Measurements from ENCODE around the gene GCKR.

GCKR gene

GRCh38 chr2:27544143-27544821 lies 47.6 kb downstream of the GCKR start:
- TF ChIP-seq ZNF565 (CRISPR knock-in tag; conservative IDR thresholded peaks at IDR 0.05; ENCODE audit: low read depth) (no peak), TSHZ2 (CRISPR knock-in tag; IDR thresholded peaks at IDR 0.05) (no peak), BACH2 (CRISPR knock-in tag; IDR thresholded peaks at IDR 0.05; ENCODE audit: borderline replicate concordance) (no peak), ZFP30 (CRISPR knock-in tag; IDR thresholded peaks at IDR 0.05) (no peak), ZNF70 (CRISPR knock-in tag; IDR thresholded peaks at IDR 0.05) (no peak), ISL1 (CRISPR knock-in tag; IDR thresholded peaks at IDR 0.05) (no peak), GLIS3 (CRISPR knock-in tag; IDR thresholded peaks at IDR 0.05) (no peak), SNAI2 (CRISPR knock-in tag; IDR thresholded peaks at IDR 0.05) (no peak)

GRCh38 chr2:27545348-27546141 lies 48.9 kb downstream of the GCKR start:
- TF ChIP-seq ARNTL (CRISPR knock-in tag; IDR thresholded peaks at IDR 0.05; ENCODE audit: borderline replicate concordance, low read depth) (no peak), GLIS3 (CRISPR knock-in tag; IDR thresholded peaks at IDR 0.05) (no peak), TOX (CRISPR knock-in tag; IDR thresholded peaks at IDR 0.05; ENCODE audit: borderline replicate concordance) (no peak), ISL1 (CRISPR knock-in tag; IDR thresholded peaks at IDR 0.05) (no peak), POU6F1 (CRISPR knock-in tag; IDR thresholded peaks at IDR 0.05; ENCODE audit: borderline replicate concordance, low read depth) (no peak), ZC3H10 (CRISPR knock-in tag; IDR thresholded peaks at IDR 0.05) (no peak), ZFP30 (CRISPR knock-in tag; IDR thresholded peaks at IDR 0.05) (no peak), ZNF70 (CRISPR knock-in tag; IDR thresholded peaks at IDR 0.05) (no peak), PPARA (CRISPR knock-in tag; IDR thresholded peaks at IDR 0.05; ENCODE audit: borderline replicate concordance) (no peak), ZFP3 (CRISPR knock-in tag; IDR thresholded peaks at IDR 0.05) (no peak), SNAI2 (CRISPR knock-in tag; IDR thresholded peaks at IDR 0.05) (no peak), ZNF8 (CRISPR knock-in tag; IDR thresholded peaks at IDR 0.05) (no peak), RARB (CRISPR knock-in tag; IDR thresholded peaks at IDR 0.05) (no peak), CREB5 (CRISPR knock-in tag; IDR thresholded peaks at IDR 0.05; ENCODE audit: low read depth) (no peak)
- no peak for ATAC-seq

More at GRCh38 chr2:27544143-27544821, 47.6 kb downstream of the GCKR start:
- ATAC-seq, result no peak

- TF ChIP-seq ESRRG (CRISPR knock-in tag; IDR thresholded peaks at IDR 0.05), result no peak
- TF ChIP-seq BACH2 (CRISPR knock-in tag; IDR thresholded peaks at IDR 0.05; ENCODE audit: borderline replicate concordance), result no peak
- TF ChIP-seq OSR1 (CRISPR knock-in tag; IDR thresholded peaks at IDR 0.05), result no peak
- TF ChIP-seq ZFP3 (CRISPR knock-in tag; IDR thresholded peaks at IDR 0.05), result no peak
- no peak for TF ChIP-seq ZNF565 (CRISPR knock-in tag; conservative IDR thresholded peaks at IDR 0.05; ENCODE audit: low read depth)
- TF ChIP-seq GLIS3 (CRISPR knock-in tag; IDR thresholded peaks at IDR 0.05), result no peak
- TF ChIP-seq CREB5 (CRISPR knock-in tag; IDR thresholded peaks at IDR 0.05; ENCODE audit: low read depth), result no peak
- no peak for TF ChIP-seq RARB (CRISPR knock-in tag; IDR thresholded peaks at IDR 0.05)
- no peak for TF ChIP-seq TCF4 (CRISPR knock-in tag; IDR thresholded peaks at IDR 0.05; ENCODE audit: borderline replicate concordance)
- no peak for TF ChIP-seq CSRNP3 (CRISPR knock-in tag; IDR thresholded peaks at IDR 0.05)
- TF ChIP-seq TOX (CRISPR knock-in tag; IDR thresholded peaks at IDR 0.05; ENCODE audit: borderline replicate concordance), result no peak
- TF ChIP-seq ZFP30 (CRISPR knock-in tag; IDR thresholded peaks at IDR 0.05), result no peak
- no peak for TF ChIP-seq ARNTL (CRISPR knock-in tag; IDR thresholded peaks at IDR 0.05; ENCODE audit: borderline replicate concordance, low read depth)
- TF ChIP-seq ZNF70 (CRISPR knock-in tag; IDR thresholded peaks at IDR 0.05), result no peak
- TF ChIP-seq PATZ1 (CRISPR knock-in tag; IDR thresholded peaks at IDR 0.05; ENCODE audit: borderline replicate concordance), result no peak
- TF ChIP-seq ZC3H10 (CRISPR knock-in tag; IDR thresholded peaks at IDR 0.05), result no peak
These were observed 52.7 kb downstream of the GCKR start for GRCh38 chr2:27549303-27549702.

More at GRCh38 chr2:27549303-27549702, 52.7 kb downstream of the GCKR start:
- no peak for ATAC-seq

All from SK-N-SH treated with all-trans-retinoic acid at 6 μM for 48 hours (cell line).